ENCODE data around the gene CCDC3. TPM values are rescaled to one million over a fixed set of nuclear protein-coding genes. Genes with fewer than 3 reads are reported as not detected.
"Not testable (repeated sequence)": the region's sequence is repeated elsewhere in the genome, so short reads cannot be mapped to it uniquely, and the experiment has no call there.

CCDC3 gene
- 18.8 TPM for total RNA-seq

DNA sequence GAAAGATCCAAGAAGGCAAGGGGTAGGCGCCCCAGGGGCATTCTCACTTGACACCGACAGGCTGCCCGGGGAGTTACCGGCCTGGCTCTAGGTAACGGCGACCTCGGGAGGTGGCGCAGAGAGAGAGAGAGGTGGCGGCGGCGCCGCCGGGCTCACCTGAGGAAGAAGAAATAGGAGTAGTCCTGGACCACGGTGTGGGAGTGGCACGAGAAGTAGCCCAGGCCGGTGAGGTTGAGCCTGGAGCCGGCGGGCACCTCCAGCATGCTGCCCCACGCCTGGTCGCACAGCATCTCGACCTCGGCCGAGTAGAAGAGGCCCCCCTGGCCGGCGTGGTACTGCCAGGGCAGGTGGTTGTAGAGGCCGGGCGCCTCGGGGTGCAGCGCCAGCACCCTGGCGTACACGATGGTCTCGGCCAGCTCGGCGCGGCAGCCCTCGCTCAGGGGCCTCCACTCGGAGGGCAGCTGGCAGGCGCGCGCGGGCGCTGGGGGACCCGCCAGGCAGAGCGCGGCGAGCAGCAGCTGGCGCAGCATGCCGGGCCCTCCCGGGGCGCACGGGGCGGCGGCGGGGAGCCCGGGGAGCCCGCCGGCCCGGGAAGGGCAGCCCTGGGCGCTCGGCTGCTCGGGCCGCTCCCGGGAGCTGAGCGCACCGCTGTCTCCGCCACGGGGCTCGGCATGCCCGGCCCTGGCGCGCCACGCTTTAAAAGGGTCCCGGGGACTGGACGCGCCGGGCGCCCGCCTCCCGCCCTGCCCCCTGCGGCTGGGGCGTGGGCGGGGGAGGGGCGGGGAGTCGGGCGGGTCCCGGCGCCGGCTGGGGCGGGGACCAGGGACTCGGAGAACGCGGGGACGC, at the start of gene CCDC3:
TSS of gene CCDC3 (minus strand) at position 673 of the 846 bp plus-strand sequence. CDS start at position 530, 143 bp downstream.
- FAIRE-seq (no peak), DNase-seq (ENCODE audit: low spot score in 2 of 2) (peak; percentile 45 to 64)

DNA sequence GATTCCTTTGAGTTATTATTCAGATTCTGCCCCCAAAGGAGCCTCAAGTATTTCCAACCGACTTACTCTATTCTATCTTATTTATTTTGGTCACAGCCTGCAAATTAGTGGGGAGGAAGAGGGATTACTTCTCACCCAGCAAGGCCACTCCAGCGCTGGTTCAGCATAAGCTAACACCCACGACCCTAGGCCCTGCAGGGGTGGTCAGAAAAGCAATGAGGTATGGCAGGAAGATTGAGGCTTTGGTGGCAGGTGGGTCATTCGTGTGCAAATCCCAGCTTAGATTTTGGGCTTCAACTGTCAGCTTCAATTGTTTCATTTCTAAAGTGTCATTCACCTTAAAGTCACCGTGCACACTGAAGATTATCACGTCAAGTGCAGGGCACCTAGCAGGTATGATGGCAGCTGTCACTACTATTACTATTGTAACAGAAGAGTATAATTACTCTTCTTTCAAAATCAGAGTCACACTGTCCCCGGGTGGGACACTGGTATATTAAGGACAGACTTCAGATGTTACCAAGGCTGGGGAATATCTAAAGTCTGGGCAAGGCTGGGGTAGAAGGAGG, 49.7 kb upstream of the CCDC3 start:
- DNase-seq (ENCODE audit: low spot score in 2 of 2) (no peak), FAIRE-seq (no peak)

GRCh38 chr10:13049774-13050420, 48.4 kb upstream of the CCDC3 start:
- no peak for DNase-seq (ENCODE audit: low spot score in 2 of 2)
- FAIRE-seq = no peak

DNA sequence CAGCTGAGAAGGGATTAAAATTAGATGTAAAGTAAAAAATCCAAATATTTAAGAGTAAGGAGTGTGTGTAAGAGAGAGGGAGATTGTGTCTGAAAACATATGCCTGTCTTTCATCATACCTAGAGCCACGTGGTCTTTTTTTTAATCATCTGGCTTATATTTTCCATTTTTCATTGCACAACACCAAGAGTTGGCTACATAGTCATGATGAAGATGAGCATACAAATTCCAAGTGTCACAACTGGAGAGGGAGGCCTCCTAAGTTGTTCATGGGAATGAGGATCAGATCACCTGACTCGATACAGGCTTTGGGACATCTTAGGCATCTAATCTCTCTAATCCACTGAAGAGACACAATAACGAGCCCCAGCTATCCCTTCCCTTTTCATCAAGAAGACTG, 47.2 kb upstream of the CCDC3 start:
- FAIRE-seq (no peak), DNase-seq (ENCODE audit: low spot score in 2 of 2) (no peak)

GRCh38 chr10:13047529-13048206, 46.2 kb upstream of the CCDC3 start:
- FAIRE-seq (no peak), DNase-seq (ENCODE audit: low spot score in 2 of 2) (no peak)

DNA sequence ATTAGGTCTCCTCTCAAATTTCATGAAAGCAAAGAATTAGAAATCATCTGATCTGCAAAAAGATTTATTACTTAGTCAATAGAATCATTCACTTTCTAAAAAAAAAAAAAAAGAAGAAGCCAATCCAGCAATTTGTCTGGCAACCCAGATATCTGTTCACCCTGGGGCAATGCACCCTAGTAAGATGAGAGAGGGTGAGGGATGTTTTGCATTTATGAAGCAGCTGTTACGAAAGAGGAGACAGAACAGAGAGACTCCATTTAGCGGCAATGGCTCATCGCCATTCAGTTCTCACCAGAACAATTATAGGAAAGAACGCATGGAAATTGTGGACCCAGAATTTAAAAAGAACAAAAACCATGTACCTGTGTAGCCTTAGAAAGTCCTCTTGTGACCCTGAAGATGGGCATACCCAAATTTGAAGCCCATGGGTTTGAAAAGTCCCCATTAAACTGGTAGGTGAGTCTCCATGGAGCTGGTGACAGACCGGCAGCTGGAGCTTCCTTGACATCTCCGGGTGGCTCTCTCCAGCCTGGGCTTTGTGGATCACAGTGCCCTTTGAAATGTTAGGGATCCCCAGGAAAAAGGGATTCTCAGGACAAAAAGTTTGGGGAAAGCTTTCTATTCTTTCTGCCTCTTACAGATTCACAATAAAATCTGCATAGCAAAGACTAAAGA, 45.5 kb upstream of the CCDC3 start:
- FAIRE-seq (no peak), DNase-seq (ENCODE audit: low spot score in 2 of 2) (no peak)

- no peak for FAIRE-seq
- no peak for DNase-seq (ENCODE audit: low spot score in 2 of 2)
These were observed 42.0 kb upstream of the CCDC3 start for GRCh38 chr10:13043520-13043919.

DNA sequence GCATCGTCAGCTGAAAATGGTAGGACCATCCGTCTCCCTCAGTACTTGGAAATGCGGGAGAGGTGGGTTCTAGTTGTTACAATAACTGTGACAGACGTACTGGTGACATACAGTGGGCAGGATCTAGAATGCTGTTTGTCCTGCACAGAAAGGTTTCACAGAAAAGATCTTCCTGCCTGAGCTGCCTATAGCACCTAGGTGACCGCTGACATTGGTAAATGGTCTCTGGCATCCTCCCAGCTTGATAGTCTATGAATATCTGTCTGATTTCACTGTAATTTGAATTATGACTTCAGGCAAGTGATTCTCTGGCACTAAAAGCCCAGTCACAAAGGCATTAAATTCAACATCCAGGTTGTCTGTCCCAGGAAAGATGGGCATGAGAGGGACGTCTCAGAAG, 38.2 kb upstream of the CCDC3 start:
- no peak for DNase-seq (ENCODE audit: low spot score in 2 of 2)
- no peak for FAIRE-seq

- no peak for DNase-seq (ENCODE audit: low spot score in 2 of 2)
- no peak for FAIRE-seq
These were observed 36.9 kb upstream of the CCDC3 start for GRCh38 chr10:13038391-13038790.

GRCh38 chr10:13037832-13038231, 36.3 kb upstream of the CCDC3 start:
- DNase-seq (ENCODE audit: low spot score in 2 of 2) (no peak), FAIRE-seq (no peak)

DNA sequence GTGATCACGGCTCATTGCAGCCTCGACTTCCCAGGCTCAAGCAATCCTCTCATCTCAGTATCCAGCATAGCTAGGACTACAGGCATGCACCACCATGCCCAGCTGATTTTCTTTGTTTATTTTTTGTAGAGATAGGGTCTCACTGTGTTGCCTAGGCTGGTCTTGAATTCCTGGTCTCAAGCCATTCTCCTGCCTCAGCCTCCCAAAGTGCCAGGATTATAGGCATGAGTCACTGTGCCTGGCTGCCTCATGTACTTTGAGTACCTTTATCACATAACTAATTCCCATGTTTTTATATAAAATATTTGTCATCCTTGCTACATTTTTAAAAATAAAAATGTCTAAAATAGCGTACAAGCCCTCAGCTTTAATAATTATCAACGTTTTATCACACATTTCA, 35.3 kb upstream of the CCDC3 start:
- FAIRE-seq = no peak
- no peak for DNase-seq (ENCODE audit: low spot score in 2 of 2)

- FAIRE-seq; DNase-seq (ENCODE audit: low spot score in 2 of 2): not testable (repeated sequence)
These were observed 34.2 kb upstream of the CCDC3 start for GRCh38 chr10:13035731-13036130.

DNA sequence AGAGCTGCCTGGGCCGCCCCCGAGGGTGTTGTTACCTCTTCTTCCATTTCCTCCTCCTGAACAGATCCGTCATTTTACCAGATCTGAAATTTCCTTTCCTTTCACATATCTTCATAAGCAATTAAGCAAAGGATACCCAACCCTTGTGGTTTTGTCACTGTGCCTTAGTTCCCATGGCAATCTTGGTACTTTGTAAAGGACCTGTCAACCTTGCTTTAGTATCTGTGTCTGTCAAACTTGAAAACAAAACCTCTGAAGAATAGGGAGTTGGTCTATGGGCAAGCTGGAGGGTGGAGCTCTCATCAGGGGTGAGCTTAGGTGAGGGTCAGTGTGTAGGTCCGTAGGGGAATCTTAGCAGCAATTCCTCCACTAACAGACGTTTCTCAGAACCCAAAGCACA, 25.4 kb upstream of the CCDC3 start:
- FAIRE-seq (no peak), DNase-seq (ENCODE audit: low spot score in 2 of 2) (no peak)

DNA sequence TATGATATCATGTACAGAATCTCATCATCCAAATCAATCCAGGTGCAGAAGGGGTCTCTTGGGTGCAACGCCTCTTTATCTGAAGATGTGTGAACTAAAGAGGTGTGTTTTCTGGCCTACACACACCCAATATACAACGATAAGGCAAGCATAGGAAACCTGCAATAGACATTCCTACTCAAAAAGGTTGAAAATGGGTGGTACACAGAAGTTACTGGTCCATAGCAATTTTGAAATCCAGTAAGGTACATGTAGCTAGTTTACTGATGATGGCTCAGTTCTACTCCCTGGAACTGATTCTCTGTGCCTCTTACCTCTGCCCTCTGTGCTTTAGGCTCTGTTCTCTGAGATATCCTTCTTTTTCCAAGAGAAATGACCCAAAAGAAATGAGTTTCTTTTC, 22.2 kb upstream of the CCDC3 start:
- FAIRE-seq (no peak), DNase-seq (ENCODE audit: low spot score in 2 of 2) (no peak)

GRCh38 chr10:13019280-13019679, 17.8 kb upstream of the CCDC3 start:
- DNase-seq (ENCODE audit: low spot score in 2 of 2) (no peak), FAIRE-seq (no peak)

GRCh38 chr10:13018171-13018570, 16.7 kb upstream of the CCDC3 start:
- DNase-seq (ENCODE audit: low spot score in 2 of 2) (no peak), FAIRE-seq (no peak)

GRCh38 chr10:13016886-13017285, 15.4 kb upstream of the CCDC3 start:
- DNase-seq (ENCODE audit: low spot score in 2 of 2) (no peak), FAIRE-seq (no peak)

GRCh38 chr10:13016426-13016825, 14.9 kb upstream of the CCDC3 start:
- FAIRE-seq = no peak

GRCh38 chr10:13006037-13006436, 4.5 kb upstream of the CCDC3 start:
- FAIRE-seq = no peak
- no peak for DNase-seq (ENCODE audit: low spot score in 2 of 2)

More at GRCh38 chr10:13016426-13016825, 14.9 kb upstream of the CCDC3 start:
- no peak for DNase-seq (ENCODE audit: low spot score in 2 of 2)

DNA sequence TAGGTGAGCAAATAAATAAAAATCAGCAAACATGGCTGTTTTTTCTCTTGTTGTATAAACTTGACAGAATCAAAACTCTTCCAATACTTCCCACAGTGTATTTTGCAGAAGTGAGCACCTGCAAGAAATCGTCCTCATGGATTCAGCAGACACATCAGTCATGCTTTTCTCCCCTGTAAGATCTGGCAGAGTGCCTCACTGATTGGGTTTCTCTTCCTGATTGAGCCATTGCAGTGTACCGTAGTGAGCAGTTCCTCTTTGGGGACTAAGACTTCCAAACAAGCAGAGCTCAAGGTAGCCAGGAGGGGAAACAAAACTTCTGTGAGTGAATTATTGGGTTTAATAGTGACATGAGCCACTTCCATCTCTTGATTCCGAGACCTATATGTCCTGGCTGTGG, 2.2 kb upstream of the CCDC3 start:
- FAIRE-seq (no peak), DNase-seq (ENCODE audit: low spot score in 2 of 2) (no peak)

Data from frontal cortex (tissue), 4 donors.